GM21717 (cell line): ENCODE data around the gene FARS2.
A peak's percentile ranks its signal among the peaks of the same experiment; 100 is the strongest.

ENCODE experiments used
- ATAC-seq: cut with Tn5 transposase; IDR thresholded peaks from one replicate; pipeline ENCODE4 v1.9.1; 2021; ENCODE audit warnings: mild to moderate bottlenecking, moderate library complexity; ENCODE audit not compliant: unreplicated experiment

The FARS2 gene

GRCh38 chr6:5610640-5611039 is 349.3 kb downstream of the FARS2 start:
- no peak for ATAC-seq

GRCh38 chr6:5617179-5617578 is 355.9 kb downstream of the FARS2 start:
- no peak for ATAC-seq

GRCh38 chr6:5619249-5619648 is 357.9 kb downstream of the FARS2 start:
- no peak for ATAC-seq

GRCh38 chr6:5622276-5623005 is 361.1 kb downstream of the FARS2 start:
- no peak for ATAC-seq

- no peak for ATAC-seq
Observed at GRCh38 chr6:5623769-5624168, 362.5 kb downstream of the FARS2 start.

GRCh38 chr6:5624256-5624655 is 362.9 kb downstream of the FARS2 start:
- no peak for ATAC-seq

- peak; percentile 88 for ATAC-seq
Observed at GRCh38 chr6:5626727-5627426, 365.6 kb downstream of the FARS2 start.

- ATAC-seq, result no peak
Observed at GRCh38 chr6:5630636-5631035, 369.3 kb downstream of the FARS2 start.

GRCh38 chr6:5632348-5632935 is 371.1 kb downstream of the FARS2 start:
- no peak for ATAC-seq

- ATAC-seq, result no peak
Observed at GRCh38 chr6:5634525-5634924, 373.2 kb downstream of the FARS2 start.

GRCh38 chr6:5636210-5637030 is 375.1 kb downstream of the FARS2 start:
- no peak for ATAC-seq

GRCh38 chr6:5637714-5638113 is 376.4 kb downstream of the FARS2 start:
- ATAC-seq, result no peak

- no peak for ATAC-seq
Observed at GRCh38 chr6:5638666-5639065, 377.4 kb downstream of the FARS2 start.

- no peak for ATAC-seq
Observed at GRCh38 chr6:5639193-5639592, 377.9 kb downstream of the FARS2 start.

GRCh38 chr6:5640614-5641013 is 379.3 kb downstream of the FARS2 start:
- no peak for ATAC-seq

- no peak for ATAC-seq
Observed at GRCh38 chr6:5644523-5645185, 383.3 kb downstream of the FARS2 start.

- ATAC-seq, result no peak
Observed at GRCh38 chr6:5645328-5646290, 384.3 kb downstream of the FARS2 start.

GRCh38 chr6:5652406-5653137 is 391.3 kb downstream of the FARS2 start:
- no peak for ATAC-seq

- ATAC-seq, result no peak
Observed at GRCh38 chr6:5653801-5654200, 392.5 kb downstream of the FARS2 start.
